DMS153 treated with DMSO at 0.1 percent for 48 hours (cell line): Measurements from ENCODE around the gene FRMPD2.
"Not testable (repeated sequence)": the region's sequence is repeated elsewhere in the genome, so short reads cannot be mapped to it uniquely, and the experiment has no call there.

ENCODE experiments used
- DNase-seq: peaks from one replicate; lab custom pipeline; 2025; ENCODE audit not compliant: unreplicated experiment; lab: John Stamatoyannopoulos, UW

FRMPD2 gene

DNA sequence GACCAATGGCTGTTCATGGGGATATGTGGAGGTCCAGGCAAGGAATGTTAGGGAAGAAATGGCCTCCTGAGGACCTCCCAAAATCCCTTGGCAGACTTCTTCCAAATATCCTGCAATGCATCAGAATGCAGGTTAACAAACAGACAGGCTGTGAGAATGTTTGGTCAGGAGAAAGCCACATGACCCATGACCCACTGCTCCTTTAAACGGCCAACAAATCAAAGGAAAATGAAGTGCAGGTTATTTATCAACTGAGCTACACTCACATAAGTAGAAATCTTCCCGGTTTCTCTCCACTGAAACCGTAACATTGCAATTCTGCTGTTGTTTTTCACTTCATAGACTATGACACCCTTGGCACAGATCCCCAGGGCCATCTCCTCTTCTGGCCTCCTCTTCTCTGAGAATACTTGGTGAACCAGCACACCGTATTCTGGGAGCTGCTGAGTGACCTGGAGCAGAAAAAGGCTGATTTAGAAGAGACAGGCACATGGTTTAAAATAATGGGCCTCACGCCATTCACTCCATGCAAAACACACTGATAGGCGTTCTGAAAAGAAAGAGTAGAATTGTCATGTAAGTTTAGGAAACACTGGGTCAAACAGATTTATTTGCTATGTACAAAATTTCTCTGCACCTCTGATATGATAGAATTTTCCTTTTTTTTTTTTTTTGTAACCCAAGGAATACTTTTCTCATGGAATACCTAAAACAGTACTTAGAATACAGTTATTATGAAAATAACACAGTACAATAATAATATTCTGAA is 67.8 kb downstream of the FRMPD2 start:
- DNase-seq = no peak

DNA sequence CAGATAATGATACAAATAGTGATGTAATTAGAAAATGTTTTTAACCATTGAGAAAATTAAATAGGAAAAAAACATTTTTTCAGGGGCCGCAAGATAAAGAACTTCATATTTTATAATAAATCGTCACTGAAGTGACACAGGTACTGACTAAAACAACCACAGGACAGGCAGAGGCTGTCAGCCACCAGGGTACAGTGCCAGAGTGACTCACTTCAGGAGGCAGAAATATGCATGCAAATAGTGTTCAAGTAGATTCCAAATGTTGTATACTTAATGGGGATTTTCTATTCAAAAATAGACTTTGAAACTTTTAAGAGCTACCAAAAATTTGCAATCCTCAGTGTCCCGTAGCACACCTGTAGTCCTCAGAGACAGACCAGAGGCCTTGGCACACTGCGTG is 68.6 kb downstream of the FRMPD2 start:
- DNase-seq = no peak

DNA sequence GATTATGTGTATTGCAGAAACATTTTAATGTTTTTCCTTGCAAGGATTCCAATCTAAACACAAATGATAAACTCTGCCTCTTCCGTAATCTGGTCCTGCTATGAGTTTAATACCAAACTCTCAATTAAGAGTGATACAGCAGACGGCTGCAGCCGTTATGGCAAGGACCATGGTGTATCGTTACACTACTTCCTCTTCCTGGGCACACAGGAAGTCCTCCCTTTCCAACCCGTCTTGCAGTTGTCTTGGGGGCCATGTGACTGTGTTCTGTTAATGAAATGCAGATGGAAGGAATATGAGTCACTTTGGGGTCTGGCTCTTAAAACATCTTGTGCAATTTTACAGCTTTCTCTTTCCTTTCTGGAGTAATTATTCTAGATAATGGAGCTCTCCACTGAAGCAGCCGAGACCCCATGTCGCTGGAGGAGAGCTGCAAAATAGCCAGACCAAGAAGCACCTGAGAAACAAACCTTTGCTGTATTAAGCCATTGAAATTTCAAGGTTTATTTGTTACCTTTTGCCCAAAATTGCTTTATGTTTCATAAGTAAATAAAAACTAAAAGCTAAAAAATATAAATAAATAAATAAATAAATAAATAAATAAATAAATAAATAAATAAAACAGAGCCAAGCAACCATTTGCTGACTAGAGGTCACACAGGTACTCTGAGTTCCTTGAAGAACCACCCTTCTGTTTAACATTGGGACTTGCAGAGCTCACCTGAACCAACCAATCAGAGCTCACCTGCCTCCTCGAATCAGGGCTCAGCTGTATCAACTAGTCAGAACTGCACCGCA is 74.7 kb downstream of the FRMPD2 start:
- DNase-seq = no peak

GRCh38 chr10:48197236-48197899 is 77.1 kb downstream of the FRMPD2 start:
- no peak for DNase-seq

DNA sequence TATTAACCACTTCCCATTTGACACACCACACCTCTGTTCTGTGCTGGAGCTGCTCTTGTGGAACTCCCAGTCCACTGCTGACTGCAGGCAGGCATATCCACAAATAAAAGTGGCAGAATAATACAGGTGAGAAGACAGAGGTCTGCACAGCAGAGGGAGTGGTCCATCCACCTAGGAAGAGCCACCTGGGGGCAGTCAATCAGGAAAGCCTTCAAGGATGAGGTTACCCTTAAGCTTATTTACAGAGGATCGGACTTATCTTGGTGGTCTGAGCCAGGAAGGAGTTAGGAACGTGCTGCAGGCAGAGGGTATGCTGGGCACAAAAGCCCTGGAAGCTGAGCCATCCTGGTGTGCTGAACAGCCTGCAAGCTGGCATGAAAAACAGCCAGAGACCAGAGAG is 78.7 kb downstream of the FRMPD2 start:
- DNase-seq = no peak

- no peak for DNase-seq
Measured at GRCh38 chr10:48194830-48195229, 79.7 kb downstream of the FRMPD2 start.

GRCh38 chr10:48193556-48193955 is 80.9 kb downstream of the FRMPD2 start:
- no peak for DNase-seq

DNA sequence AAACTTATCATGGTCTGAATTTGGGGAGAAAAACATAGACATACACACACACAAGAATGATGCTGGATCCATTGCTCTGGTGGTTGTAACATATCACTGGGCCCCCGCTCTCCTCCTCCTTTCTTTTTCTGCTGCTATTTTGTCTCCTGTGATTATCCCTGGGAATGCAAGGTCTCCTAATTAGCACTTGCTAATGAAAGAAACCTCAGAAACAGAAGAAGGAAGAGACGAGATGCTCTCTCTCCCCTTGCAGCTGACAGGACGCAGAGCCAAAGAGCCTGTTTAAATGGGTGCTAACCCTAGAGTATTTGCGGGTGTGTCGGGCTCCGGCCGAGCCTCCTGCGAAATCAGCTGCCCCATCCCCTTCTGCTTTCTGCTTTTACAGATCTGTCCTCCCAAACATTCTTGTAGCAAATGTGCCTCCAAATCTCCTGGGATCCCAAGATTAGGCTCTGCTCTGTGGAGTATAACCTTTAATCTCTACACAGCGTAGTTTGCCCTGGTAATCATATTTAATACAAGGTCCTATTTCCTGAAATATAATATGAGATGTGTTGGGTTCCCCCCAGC is 81.5 kb downstream of the FRMPD2 start:
- DNase-seq = no peak

GRCh38 chr10:48187713-48188485 is 86.6 kb downstream of the FRMPD2 start:
- DNase-seq = no peak

- no peak for DNase-seq
Measured at GRCh38 chr10:48187126-48187525, 87.4 kb downstream of the FRMPD2 start.

DNA sequence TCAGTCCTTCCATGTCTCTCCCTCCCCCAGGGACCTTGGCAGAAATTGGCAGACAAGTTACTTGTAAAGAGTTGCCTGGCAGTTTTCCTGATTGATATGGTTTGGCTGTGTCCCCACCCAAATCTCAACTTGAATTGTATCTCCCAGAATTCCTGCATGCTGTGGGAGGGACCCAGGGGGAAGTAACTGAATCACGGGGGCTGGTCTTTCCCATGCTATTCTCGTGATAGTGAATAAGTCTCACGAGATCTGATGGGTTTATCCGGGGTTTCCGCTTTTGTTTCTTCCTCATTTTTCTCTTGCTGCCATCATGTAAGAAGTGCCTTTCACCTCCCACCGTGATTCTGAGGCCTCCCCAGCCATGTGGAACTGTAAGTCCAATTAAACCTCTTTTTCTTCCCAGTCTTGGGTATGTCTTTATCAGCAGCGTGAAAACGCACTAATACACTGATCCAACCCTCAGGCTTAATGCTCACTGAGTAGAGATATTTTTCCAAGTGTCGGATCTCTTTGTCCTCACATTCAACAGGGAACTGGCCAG is 88.2 kb downstream of the FRMPD2 start:
- DNase-seq = not testable (repeated sequence)

DNA sequence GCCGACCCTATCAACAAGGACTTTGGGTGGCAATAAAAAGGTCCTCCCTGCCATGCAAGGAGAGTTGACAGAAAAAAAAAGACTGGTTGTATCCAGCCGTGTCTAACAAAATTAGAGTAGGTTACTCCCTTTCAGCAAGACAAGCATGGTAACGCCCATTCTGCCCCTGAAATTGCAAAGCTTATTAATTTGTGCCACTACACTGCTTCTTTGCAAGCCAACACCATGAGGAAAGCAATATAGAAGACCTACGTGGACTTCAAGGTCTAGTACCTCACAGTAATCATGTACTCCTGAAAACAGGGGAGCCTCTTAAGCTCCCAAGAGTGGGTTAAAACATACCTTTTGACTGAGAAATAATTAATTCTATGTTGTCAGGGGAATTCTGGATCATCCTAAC is 90.3 kb downstream of the FRMPD2 start:
- DNase-seq = no peak

DNA sequence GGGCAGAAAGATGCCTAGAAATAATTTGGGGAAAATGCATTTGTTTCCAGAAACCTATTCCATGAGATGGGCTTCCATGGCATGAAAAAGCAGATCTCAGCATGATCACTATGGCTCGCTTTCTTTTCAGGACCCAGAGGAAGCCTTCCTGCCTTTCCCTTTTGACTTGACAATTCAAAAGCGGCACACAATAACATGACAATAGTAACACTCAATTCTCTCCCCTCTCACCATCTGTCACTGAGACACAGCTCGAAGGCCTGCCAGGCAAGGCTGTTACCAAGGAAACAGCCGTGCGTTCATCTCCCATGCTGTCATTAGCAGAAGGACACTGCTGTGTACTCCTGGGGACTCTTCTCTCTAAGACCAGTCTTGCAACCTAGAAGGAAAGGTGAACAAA is 101.8 kb downstream of the FRMPD2 start:
- not testable (repeated sequence) for DNase-seq

DNA sequence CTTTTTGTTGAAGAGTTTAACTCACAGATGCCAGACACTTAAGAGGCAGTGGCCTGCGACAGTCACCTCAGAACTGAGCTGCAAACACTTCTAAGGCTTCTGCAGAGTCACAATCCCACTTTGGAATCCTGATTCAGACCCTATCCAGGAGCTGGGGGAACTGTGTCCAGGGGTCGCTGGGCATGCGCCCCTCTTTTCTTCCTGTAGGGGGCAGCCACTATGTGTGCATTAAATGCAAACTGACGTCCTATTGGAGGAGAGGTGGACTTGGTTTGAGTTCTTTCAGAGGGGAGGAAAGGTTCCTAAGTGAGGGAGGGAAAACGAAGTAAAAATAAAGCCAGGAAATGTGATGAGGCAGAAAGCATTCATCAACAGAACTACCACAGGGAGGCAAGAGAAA is 113.8 kb downstream of the FRMPD2 start:
- DNase-seq = not testable (repeated sequence)

DNA sequence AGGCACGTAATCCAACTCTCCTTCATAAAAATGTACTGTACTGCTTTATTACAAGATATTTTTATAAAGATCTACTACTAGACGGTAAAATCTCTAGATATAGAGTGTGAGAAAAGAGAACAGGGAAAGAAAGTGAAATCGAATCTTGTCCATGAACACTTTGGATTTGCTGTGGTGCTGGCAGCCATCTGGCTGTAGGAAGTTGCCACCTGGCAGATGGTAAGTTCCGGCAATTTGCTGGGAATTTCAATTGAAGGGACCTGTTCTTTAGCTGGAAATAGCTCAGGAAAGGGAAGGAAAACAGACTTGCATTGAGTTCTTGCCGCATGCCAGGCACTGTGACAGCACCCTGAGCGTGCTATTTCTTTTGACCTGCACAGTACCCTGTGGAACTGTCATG is 114.3 kb downstream of the FRMPD2 start:
- not testable (repeated sequence) for DNase-seq

DNA sequence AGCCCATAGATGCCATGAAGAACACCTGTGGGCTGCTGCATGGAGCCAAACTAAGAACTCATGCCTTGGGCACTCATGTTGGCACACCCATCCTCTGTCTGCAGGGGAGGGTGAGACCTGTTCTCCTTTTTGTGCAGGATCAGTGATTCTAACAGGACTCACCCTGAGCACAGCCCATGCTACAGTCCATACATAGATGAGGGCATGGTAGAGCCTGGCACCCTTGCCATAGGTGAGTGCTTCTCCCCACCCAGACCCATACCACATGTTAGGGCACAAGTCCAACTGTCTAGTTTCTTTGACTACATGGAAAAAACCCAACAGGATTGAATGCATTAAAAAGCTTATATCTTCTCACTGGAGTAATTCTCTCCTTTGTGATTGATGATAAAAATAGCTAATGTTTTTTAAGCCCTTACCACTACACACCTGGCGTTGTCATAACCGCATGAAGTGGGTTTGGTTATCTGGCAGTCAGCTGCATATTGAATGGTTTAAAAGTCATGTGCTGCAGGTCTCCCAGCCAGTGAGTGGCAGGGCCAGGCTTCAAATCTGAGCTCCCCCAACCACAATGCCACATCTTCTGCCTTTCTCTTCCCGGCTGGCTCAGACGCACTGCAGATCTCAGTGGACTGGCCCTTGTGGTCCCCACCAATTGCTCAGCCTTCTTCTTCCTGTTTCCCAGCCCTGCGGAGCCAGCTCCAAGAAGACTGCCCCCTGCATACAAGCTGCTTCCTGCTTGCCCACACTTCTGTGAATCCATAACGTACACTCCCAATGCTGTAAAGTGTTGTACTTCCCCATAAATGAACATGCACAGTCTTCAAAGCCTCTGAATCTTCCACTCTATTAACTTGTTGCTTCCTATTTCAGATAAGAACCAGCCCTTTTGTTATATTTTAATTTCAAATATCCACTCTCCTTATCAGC is 120.0 kb downstream of the FRMPD2 start:
- DNase-seq = not testable (repeated sequence)

DNA sequence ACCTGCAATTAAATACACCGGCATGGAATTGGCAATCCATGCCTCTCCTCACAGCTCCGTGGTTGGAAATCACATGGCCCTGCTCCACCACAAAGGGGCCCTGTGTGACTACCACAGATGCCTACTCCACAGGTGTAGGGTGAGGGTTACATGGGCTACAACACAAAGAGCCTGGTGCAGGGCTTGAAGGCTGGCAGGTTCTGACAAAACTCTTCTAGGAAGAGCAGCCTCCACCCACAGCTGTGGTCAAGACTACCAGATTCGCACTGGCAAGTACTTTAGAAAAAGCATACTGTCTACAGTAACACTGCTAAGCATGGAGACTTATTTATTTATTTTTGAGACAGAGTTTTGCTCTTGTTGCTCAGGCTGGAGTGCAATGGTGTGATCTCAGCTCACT is 126.9 kb downstream of the FRMPD2 start:
- not testable (repeated sequence) for DNase-seq

GRCh38 chr10:48143721-48144642 is 130.5 kb downstream of the FRMPD2 start:
- not testable (repeated sequence) for DNase-seq
